PC-3 (cell line): ENCODE results near the gene ATP1A2.

Experiments
- EZH2 ChIP-seq: fragments of 300-600 bp; sonication (generic); IDR thresholded peaks from one replicate; pipeline ENCODE4 v1.6.1; 2017; ENCODE audit warnings: antibody characterized with exemption, mild to moderate bottlenecking, low read length; ENCODE audit not compliant: unreplicated experiment
- TF ChIP-seq, protein P1 (sequence below): fragments of 300-600 bp; sonication (generic); conservative IDR thresholded peaks from 2 replicates; pipeline ENCODE4 v1.5.1; 2017; ENCODE audit warnings: antibody characterized with exemption, low read depth, mild to moderate bottlenecking, low read length

DNA sequence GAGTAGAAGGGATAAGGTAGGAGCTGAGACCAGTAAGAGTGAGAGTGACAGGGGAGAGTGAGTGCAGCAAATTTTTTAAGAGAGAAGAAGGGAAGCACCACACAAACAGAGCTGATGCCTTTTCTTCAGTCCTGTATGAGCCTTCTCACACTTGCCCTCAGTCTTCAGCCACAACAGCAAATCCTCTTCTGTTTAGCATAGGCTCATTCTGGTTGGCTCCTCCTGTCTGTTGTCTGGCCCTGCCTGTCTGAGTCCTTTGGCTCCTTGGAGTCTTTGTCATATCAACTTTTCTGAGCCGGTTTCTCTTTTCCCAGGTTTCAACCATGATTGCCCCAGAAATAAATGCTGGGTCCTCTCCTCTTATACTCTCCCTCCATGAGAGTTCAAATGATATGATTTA, 62.1 kb downstream of the ATP1A2 start:
- TF ChIP-seq, protein P1, sequence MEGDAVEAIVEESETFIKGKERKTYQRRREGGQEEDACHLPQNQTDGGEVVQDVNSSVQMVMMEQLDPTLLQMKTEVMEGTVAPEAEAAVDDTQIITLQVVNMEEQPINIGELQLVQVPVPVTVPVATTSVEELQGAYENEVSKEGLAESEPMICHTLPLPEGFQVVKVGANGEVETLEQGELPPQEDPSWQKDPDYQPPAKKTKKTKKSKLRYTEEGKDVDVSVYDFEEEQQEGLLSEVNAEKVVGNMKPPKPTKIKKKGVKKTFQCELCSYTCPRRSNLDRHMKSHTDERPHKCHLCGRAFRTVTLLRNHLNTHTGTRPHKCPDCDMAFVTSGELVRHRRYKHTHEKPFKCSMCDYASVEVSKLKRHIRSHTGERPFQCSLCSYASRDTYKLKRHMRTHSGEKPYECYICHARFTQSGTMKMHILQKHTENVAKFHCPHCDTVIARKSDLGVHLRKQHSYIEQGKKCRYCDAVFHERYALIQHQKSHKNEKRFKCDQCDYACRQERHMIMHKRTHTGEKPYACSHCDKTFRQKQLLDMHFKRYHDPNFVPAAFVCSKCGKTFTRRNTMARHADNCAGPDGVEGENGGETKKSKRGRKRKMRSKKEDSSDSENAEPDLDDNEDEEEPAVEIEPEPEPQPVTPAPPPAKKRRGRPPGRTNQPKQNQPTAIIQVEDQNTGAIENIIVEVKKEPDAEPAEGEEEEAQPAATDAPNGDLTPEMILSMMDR, result no peak
- TF ChIP-seq EZH2, result no peak
